Endothelial cell of umbilical vein (primary cell): ENCODE results near the gene ZIC1. TPM values are rescaled to one million over a fixed set of nuclear protein-coding genes. Genes with fewer than 3 reads are reported as not detected.

Source experiments
- BruUV-seq: library from RNA; stranded (reverse); fragments of 400-500 nt; replicated peaks from 2 replicates; lab custom pipeline; 2021; lab: Mats Ljungman, UMichigan
- CTCF ChIA-PET: fragments of 300-600, 350-600 bp; sonication (Branson Sonifier 250); formaldehyde crosslinking; loops from one replicate; lab custom pipeline; 2021; ENCODE audit warnings: antibody characterized with exemption, inconsistent platforms; lab: Charles Lee
- POLR2A ChIA-PET: fragments of 300-600, 350-600 bp; sonication (Branson Sonifier 250); formaldehyde crosslinking; loops from one replicate; lab custom pipeline; 2021; ENCODE audit warnings: antibody characterized with exemption, inconsistent platforms; lab: Charles Lee
- DNase-seq: peaks from one replicate; pipeline ENCODE4 v3.0.0-alpha.2; 2011; ENCODE audit warnings: low read depth, low spot score
- FAIRE-seq: peaks from 2 replicates; lab custom pipeline; 2011; peaks lifted over from hg19 to GRCh38; lab: Jason Lieb, UNC
- H2AFZ ChIP-seq: 2 replicates; pipeline ENCODE4 v1.6.0; 2012; ENCODE audit warnings: low read depth, low read length, control low read depth, inconsistent platforms
- H3K27ac ChIP-seq: 2 replicates; pipeline ENCODE4 v1.5.1; 2011; ENCODE audit warnings: low read depth, mild to moderate bottlenecking, control low read depth, low read length, moderate library complexity; ENCODE audit not compliant: insufficient read depth
- H3K27me3 ChIP-seq, 2 experiments: 2 replicates each; pipeline versions ENCODE4 v1.6.0 to v1.6.1; 2011; ENCODE audit warnings: low read length in 2 of 2, mixed read lengths in 1 of 2; ENCODE audit not compliant: control insufficient read depth in 2 of 2, insufficient read depth in 2 of 2
- H3K36me3 ChIP-seq, 2 experiments: 2 replicates in 1 of 2; 3 replicates in 1 of 2; pipeline ENCODE4 v1.5.1; 2011; ENCODE audit warnings: low read length in 2 of 2, mild to moderate bottlenecking in 1 of 2, moderate library complexity in 1 of 2; ENCODE audit not compliant: control insufficient read depth in 2 of 2, insufficient read depth in 2 of 2; ENCODE audit errors: extremely low read depth in 1 of 2
- H3K4me1 ChIP-seq: 3 replicates; pipeline ENCODE4 v1.5.1; 2011; ENCODE audit warnings: mild to moderate bottlenecking, low read length; ENCODE audit not compliant: control insufficient read depth, insufficient read depth; ENCODE audit errors: extremely low read depth
- H3K4me2 ChIP-seq: 2 replicates; pipeline ENCODE4 v1.6.1; 2011; ENCODE audit warnings: low read length, control low read depth, mixed read lengths; ENCODE audit not compliant: insufficient read depth
- H3K4me3 ChIP-seq, 3 experiments: fragments of 200-600 bp in 1 of 3; sonication (generic), shearing (Covaris generic) in 1 of 3; replicated peaks in 1 of 3; 2 replicates each; pipeline ENCODE4 v1.5.1; 2011 to 2016; ENCODE audit warnings: control low read depth in 3 of 3, low read length in 3 of 3, mild to moderate bottlenecking in 2 of 3, inconsistent platforms in 1 of 3, low read depth in 1 of 3, moderate library complexity in 1 of 3; ENCODE audit not compliant: insufficient read depth in 1 of 3
- H3K79me2 ChIP-seq: 2 replicates; pipeline ENCODE4 v1.6.0; 2012; ENCODE audit warnings: low read length, inconsistent platforms; ENCODE audit not compliant: control insufficient read depth, insufficient read depth
- H3K9ac ChIP-seq: replicated peaks from 2 replicates; pipeline ENCODE3; 2011; ENCODE audit warnings: low read length, control low read depth; ENCODE audit not compliant: insufficient read depth; ENCODE audit errors: extremely low read depth
- H3K9me1 ChIP-seq: replicated peaks from 3 replicates; pipeline ENCODE4 v1.6.0; 2011; ENCODE audit warnings: mild to moderate bottlenecking, low read length; ENCODE audit not compliant: control insufficient read depth, insufficient read depth; ENCODE audit errors: extremely low read depth
- H3K9me3 ChIP-seq: replicated peaks from 2 replicates; pipeline ENCODE4 v1.5.1; 2012; ENCODE audit warnings: low read length, inconsistent platforms; ENCODE audit not compliant: control insufficient read depth, insufficient read depth
- H4K20me1 ChIP-seq: replicated peaks from 2 replicates; pipeline ENCODE3; 2011; ENCODE audit warnings: mild to moderate bottlenecking, low read length; ENCODE audit not compliant: control insufficient read depth, insufficient read depth; ENCODE audit errors: extremely low read depth
- CTCF ChIP-seq, 2 donors: IDR thresholded peaks; 1 replicate in 1 of 2; 2 replicates in 1 of 2; pipeline ENCODE4 v1.5.1; 2011; ENCODE audit warnings: low read length in 2 of 2, mild to moderate bottlenecking in 2 of 2, moderate library complexity in 2 of 2, control low read depth in 1 of 2, inconsistent platforms in 1 of 2, low read depth in 1 of 2; ENCODE audit not compliant: insufficient read depth in 1 of 2; ENCODE audit errors: extremely low read depth in 1 of 2
- EZH2 ChIP-seq: IDR thresholded peaks from 2 replicates; pipeline ENCODE4 v1.6.1; 2012; ENCODE audit warnings: borderline replicate concordance, low read depth, mild to moderate bottlenecking, moderate library complexity, low read length, inconsistent platforms; ENCODE audit not compliant: severe bottlenecking
- FOS ChIP-seq: IDR thresholded peaks from 2 replicates; pipeline ENCODE4 v1.6.1; 2011; ENCODE audit warnings: mild to moderate bottlenecking, low read length, moderate library complexity, borderline replicate concordance; ENCODE audit not compliant: insufficient read depth
- GATA2 ChIP-seq: IDR thresholded peaks from 2 replicates; pipeline ENCODE4 v1.7.0; 2011; ENCODE audit warnings: low read depth, mild to moderate bottlenecking, moderate library complexity, mixed read lengths, low read length; ENCODE audit not compliant: insufficient read length, insufficient read depth
- JUN ChIP-seq: IDR thresholded peaks from 2 replicates; pipeline ENCODE4 v1.6.1; 2011; ENCODE audit warnings: borderline replicate concordance, low read depth; ENCODE audit not compliant: insufficient read length, insufficient read depth
- MAX ChIP-seq: IDR thresholded peaks from 2 replicates; pipeline ENCODE4 v1.6.1; 2011; ENCODE audit not compliant: insufficient read depth, insufficient read length
- MYC ChIP-seq: IDR thresholded peaks from one replicate; pipeline ENCODE4 v1.6.1; 2011; ENCODE audit warnings: mild to moderate bottlenecking, low read depth, low read length
- POLR2A ChIP-seq: IDR thresholded peaks from 2 replicates; pipeline ENCODE4 v1.6.1; 2012; ENCODE audit warnings: low read depth, mild to moderate bottlenecking, control low read depth, low read length
- POLR2AphosphoS5 ChIP-seq: IDR thresholded peaks from 2 replicates; pipeline ENCODE4 v1.6.1; 2012; ENCODE audit warnings: low read depth, mild to moderate bottlenecking, control low read depth, low read length, moderate library complexity; ENCODE audit not compliant: insufficient read depth
- dilution Hi-C: fragments of 300-500 bp; cut with MboI; formaldehyde crosslinking; loops from one replicate; pipeline ENCODE4 v1.15.0; 2019; ENCODE audit warnings: low sequenced_read_pairs; ENCODE audit not compliant: extremely low pct_ligation_motif_present
- intact Hi-C: fragments of 100-400 bp; cut with micrococcal nuclease; formaldehyde crosslinking; loops from one replicate; pipeline ENCODE4 v1.10.0; 2022
- polyA plus RNA-seq, 4 experiments: library from polyadenylated mRNA; depleted of rRNA in 3 of 4; stranded (reverse) in 3 of 4; unstranded in 1 of 4; fragments of >200 nt; gene quantifications; 2 replicates each; pipeline versions ENCODE4 v1.2.1 to v1.2.3, GENCODE V29; 2011 to 2012; ENCODE audit warnings: missing spikeins in 1 of 4
- total RNA-seq: library from RNA; stranded (reverse); gene quantifications from 2 replicates; pipeline ENCODE4 v1.2.3, GENCODE V29; 2021

ZIC1 gene
- total and polyA plus RNA-seq, 2 donors (not counting 3 experiments of a cell fraction or from before 2014, with no cell fraction given) = not detected

- H3K4me2 ChIP-seq = no peak overlapping the region
- no peak overlapping the region for H3K9ac ChIP-seq
- no peaks in the 10 kb centered on the region for H3K36me3 ChIP-seq
- H3K79me2 ChIP-seq = no peaks in the 10 kb centered on the region
- dilution Hi-C loops (no loop called here), intact Hi-C loops (no loop called here)
- peaks cover 3% of the 10 kb centered on the region for H4K20me1 ChIP-seq
- ChIA-PET CTCF (interaction anchor here (0.8 to 3.5 kb wide), 5 partner anchors 192 to 652 kb away, joined by 4 to 20 read pairs (median 6); no protein-coding TSS in a partner anchor), POLR2A (no interaction called here)
- no TSS peak for BruUV-seq
- DNase-seq (no peak), FAIRE-seq (peak; percentile 21)
- H2AFZ ChIP-seq = no peak overlapping the region
- TF ChIP-seq POLR2AphosphoS5 = no peak
- TF ChIP-seq MAX = no peak
- no peak for TF ChIP-seq EZH2
- no peak for TF ChIP-seq JUN
- H3K4me3 ChIP-seq = no peak overlapping the region
- no peaks in the 10 kb centered on the region for H3K9me3 ChIP-seq
- H3K9me1 ChIP-seq = no peaks in the 10 kb centered on the region
- peaks cover 60 to 99% of the 10 kb centered on the region in 2 experiments for H3K27me3 ChIP-seq
- H3K27ac ChIP-seq = no peak overlapping the region
- no peaks in the 10 kb centered on the region for H3K4me1 ChIP-seq
These were observed 15.6 kb downstream of the ZIC1 start for GRCh38 chr3:147424581-147425387.

- H3K4me2 ChIP-seq = no peak overlapping the region
- dilution Hi-C loops (no loop called here), intact Hi-C loops (no loop called here)
- DNase-seq (no peak), FAIRE-seq (no peak)
- no peaks in the 10 kb centered on the region for H3K9me3 ChIP-seq
- ChIA-PET CTCF (interaction anchor here (1.5 to 3.5 kb wide), 5 partner anchors 12 to 652 kb away, joined by 3 to 20 read pairs (median 6); no protein-coding TSS in a partner anchor), POLR2A (no interaction called here)
- peaks cover 3% of the 10 kb centered on the region for H4K20me1 ChIP-seq
- peaks cover 56 to 99% of the 10 kb centered on the region in 2 experiments for H3K27me3 ChIP-seq
- no peak overlapping the region for H3K9ac ChIP-seq
- no peak for TF ChIP-seq GATA2
- no peak for TF ChIP-seq EZH2
- no peak for TF ChIP-seq POLR2A
- TF ChIP-seq MAX = no peak
- no peak for TF ChIP-seq MYC
- TF ChIP-seq FOS = no peak
- TF ChIP-seq POLR2AphosphoS5 = no peak
- no peak for TF ChIP-seq JUN
- no peak for TF ChIP-seq CTCF (IDR thresholded peaks at IDR 0.05; ENCODE audit: extremely low read depth in 1 of 2, insufficient read depth in 1 of 2, low read depth in 1 of 2, low read length in 2 of 2)
- no peaks in the 10 kb centered on the region for H3K36me3 ChIP-seq
- no peak overlapping the region for H3K27ac ChIP-seq
- no peaks in the 10 kb centered on the region for H3K4me1 ChIP-seq
- no TSS peak for BruUV-seq
- H3K4me3 ChIP-seq = no peak overlapping the region
- no peaks in the 10 kb centered on the region for H3K79me2 ChIP-seq
- H3K9me1 ChIP-seq = no peaks in the 10 kb centered on the region
- H2AFZ ChIP-seq = no peak overlapping the region
These were observed 16.3 kb downstream of the ZIC1 start for GRCh38 chr3:147425388-147425850.
